ENCODE measurements around the gene CA10. TPM values are rescaled to one million over a fixed set of nuclear protein-coding genes. Genes with fewer than 3 reads are reported as not detected.

The CA10 gene
- total RNA-seq, 4 donors from 2014 or later = not detected

DNA sequence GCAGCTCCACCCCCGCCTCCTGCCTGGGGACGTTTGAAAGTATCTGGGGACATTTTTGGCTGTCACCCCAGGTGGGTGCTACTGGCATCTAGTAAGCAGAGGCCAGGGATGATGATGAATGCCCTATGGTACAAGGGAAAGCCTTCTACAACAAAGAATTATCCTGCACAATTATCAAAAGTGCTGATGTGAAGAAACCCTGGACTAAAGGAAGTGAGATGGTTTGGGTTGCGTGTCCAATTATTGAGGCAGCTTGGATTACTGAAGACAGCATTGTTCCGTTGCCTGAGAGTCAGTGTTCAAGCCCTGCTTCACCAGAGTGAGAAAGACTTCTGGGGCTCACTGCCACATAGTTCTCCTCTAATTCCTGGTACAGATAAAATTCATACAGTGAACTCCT, 343.4 kb downstream of the CA10 start:
- H3K27ac ChIP-seq = no peak overlapping the region
- no peaks in the 10 kb centered on the region for H3K27me3 ChIP-seq
- no peak for ATAC-seq
- no peak for TF ChIP-seq POLR2AphosphoS5 (IDR thresholded peaks at IDR 0.05)
- no peak for TF ChIP-seq POLR2A (IDR thresholded peaks at IDR 0.05)
- TF ChIP-seq, protein P1, sequence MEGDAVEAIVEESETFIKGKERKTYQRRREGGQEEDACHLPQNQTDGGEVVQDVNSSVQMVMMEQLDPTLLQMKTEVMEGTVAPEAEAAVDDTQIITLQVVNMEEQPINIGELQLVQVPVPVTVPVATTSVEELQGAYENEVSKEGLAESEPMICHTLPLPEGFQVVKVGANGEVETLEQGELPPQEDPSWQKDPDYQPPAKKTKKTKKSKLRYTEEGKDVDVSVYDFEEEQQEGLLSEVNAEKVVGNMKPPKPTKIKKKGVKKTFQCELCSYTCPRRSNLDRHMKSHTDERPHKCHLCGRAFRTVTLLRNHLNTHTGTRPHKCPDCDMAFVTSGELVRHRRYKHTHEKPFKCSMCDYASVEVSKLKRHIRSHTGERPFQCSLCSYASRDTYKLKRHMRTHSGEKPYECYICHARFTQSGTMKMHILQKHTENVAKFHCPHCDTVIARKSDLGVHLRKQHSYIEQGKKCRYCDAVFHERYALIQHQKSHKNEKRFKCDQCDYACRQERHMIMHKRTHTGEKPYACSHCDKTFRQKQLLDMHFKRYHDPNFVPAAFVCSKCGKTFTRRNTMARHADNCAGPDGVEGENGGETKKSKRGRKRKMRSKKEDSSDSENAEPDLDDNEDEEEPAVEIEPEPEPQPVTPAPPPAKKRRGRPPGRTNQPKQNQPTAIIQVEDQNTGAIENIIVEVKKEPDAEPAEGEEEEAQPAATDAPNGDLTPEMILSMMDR (IDR thresholded peaks at IDR 0.05) = no peak
- TF ChIP-seq EP300 (IDR thresholded peaks at IDR 0.05) = no peak
- H3K4me1 ChIP-seq = no peaks in the 10 kb centered on the region
- H3K9me3 ChIP-seq = no peaks in the 10 kb centered on the region
- H3K36me3 ChIP-seq = no peaks in the 10 kb centered on the region
- WGBS, 2 donors (ENCODE audit: low coverage in 1 of 2) = 59 to 85% methylated on average over 2 to 3 of the region's 4 CpGs
- no peak overlapping the region for H3K4me3 ChIP-seq

- TF ChIP-seq EP300 (IDR thresholded peaks at IDR 0.05) = no peak
- no peak for TF ChIP-seq POLR2AphosphoS5 (IDR thresholded peaks at IDR 0.05)
- TF ChIP-seq, protein P1 (IDR thresholded peaks at IDR 0.05) = no peak
- TF ChIP-seq POLR2A (IDR thresholded peaks at IDR 0.05) = no peak
- Histone ChIP-seq H3K9me3 (no peaks in the 10 kb centered on the region), H3K27me3 (no peaks in the 10 kb centered on the region), H3K27ac (no peak overlapping the region), H3K36me3 (no peaks in the 10 kb centered on the region), H3K4me1 (no peaks in the 10 kb centered on the region), H3K4me3 (no peak overlapping the region)
- no peak for ATAC-seq
Measured at GRCh38 chr17:51814521-51814920, 344.0 kb downstream of the CA10 start.

- no peaks in the 10 kb centered on the region for H3K27me3 ChIP-seq
- WGBS, 2 donors (ENCODE audit: low coverage in 1 of 2) = 80 to 100% methylated on average over 1 of the region's 1 CpG
- no peaks in the 10 kb centered on the region for H3K36me3 ChIP-seq
- ATAC-seq = no peak
- H3K27ac ChIP-seq = no peak overlapping the region
- H3K4me1 ChIP-seq = no peaks in the 10 kb centered on the region
- no peak for TF ChIP-seq POLR2A (IDR thresholded peaks at IDR 0.05)
- TF ChIP-seq, protein P1 (IDR thresholded peaks at IDR 0.05) = no peak
- TF ChIP-seq EP300 (IDR thresholded peaks at IDR 0.05) = no peak
- TF ChIP-seq POLR2AphosphoS5 (IDR thresholded peaks at IDR 0.05) = no peak
- H3K9me3 ChIP-seq = no peaks in the 10 kb centered on the region
- H3K4me3 ChIP-seq = no peak overlapping the region
Measured at GRCh38 chr17:51813784-51814174, 344.7 kb downstream of the CA10 start.

- Histone ChIP-seq H3K27me3 (no peaks in the 10 kb centered on the region), H3K27ac (no peak overlapping the region), H3K4me3 (no peak overlapping the region), H3K4me1 (no peaks in the 10 kb centered on the region), H3K36me3 (no peaks in the 10 kb centered on the region), H3K9me3 (no peaks in the 10 kb centered on the region)
- WGBS, 2 donors (ENCODE audit: low coverage in 1 of 2) = 72 to 78% methylated on average over 3 to 7 of the region's 8 CpGs
- TF ChIP-seq POLR2A (IDR thresholded peaks at IDR 0.05) (no peak), POLR2AphosphoS5 (IDR thresholded peaks at IDR 0.05) (no peak), EP300 (IDR thresholded peaks at IDR 0.05) (no peak)
- TF ChIP-seq, protein P1 (IDR thresholded peaks at IDR 0.05) = no peak
- no peak for ATAC-seq
Measured at GRCh38 chr17:51813140-51813783, 345.3 kb downstream of the CA10 start.

GRCh38 chr17:51807460-51807859, 351.1 kb downstream of the CA10 start:
- H3K27ac ChIP-seq = no peak overlapping the region
- TF ChIP-seq POLR2AphosphoS5 (IDR thresholded peaks at IDR 0.05) (no peak), POLR2A (IDR thresholded peaks at IDR 0.05) (no peak), EP300 (IDR thresholded peaks at IDR 0.05) (no peak)
- TF ChIP-seq, protein P1 (IDR thresholded peaks at IDR 0.05) = no peak
- no peaks in the 10 kb centered on the region for H3K4me1 ChIP-seq
- ATAC-seq = no peak
- H3K4me3 ChIP-seq = no peak overlapping the region
- H3K27me3 ChIP-seq = no peaks in the 10 kb centered on the region
- no peaks in the 10 kb centered on the region for H3K9me3 ChIP-seq
- 84 to 92% methylated on average over 2 to 3 of the region's 3 CpGs for WGBS, 2 donors (ENCODE audit: low coverage in 1 of 2)
- H3K36me3 ChIP-seq = no peaks in the 10 kb centered on the region

Measured in gastroesophageal sphincter (tissue), 4 donors.